CD1c-positive myeloid dendritic cell (primary cell): ENCODE results near the gene NXPE4.
"Not testable (repeated sequence)": the region's sequence is repeated elsewhere in the genome, so short reads cannot be mapped to it uniquely, and the experiment has no call there.

Experiments used
- DNase-seq: peaks from one replicate; pipeline ENCODE4 v3.0.0-alpha.2; 2016; ENCODE audit errors: extremely low spot score

NXPE4 gene

GRCh38 chr11:114595571-114595970, at the start of gene NXPE4:
Gene NXPE4 (minus strand): TSS chr11:114595786. CDS start chr11:114594759, 1,027 bp downstream.
- no peak for DNase-seq

- not testable (repeated sequence) for DNase-seq
Measured at GRCh38 chr11:114639440-114639839, 43.9 kb upstream of the NXPE4 start.

GRCh38 chr11:114631445-114631965, 35.9 kb upstream of the NXPE4 start:
- not testable (repeated sequence) for DNase-seq

- no peak for DNase-seq
Measured at GRCh38 chr11:114625294-114625693, 29.7 kb upstream of the NXPE4 start.

GRCh38 chr11:114624455-114625207, 29.0 kb upstream of the NXPE4 start:
- no peak for DNase-seq

- no peak for DNase-seq
Measured at GRCh38 chr11:114623720-114624119, 28.1 kb upstream of the NXPE4 start.

- no peak for DNase-seq
Measured at GRCh38 chr11:114622858-114623257, 27.3 kb upstream of the NXPE4 start.

GRCh38 chr11:114621950-114622809, 26.6 kb upstream of the NXPE4 start:
- no peak for DNase-seq

- DNase-seq: no peak
Measured at GRCh38 chr11:114621072-114621471, 25.5 kb upstream of the NXPE4 start.

GRCh38 chr11:114619659-114620173, 24.1 kb upstream of the NXPE4 start:
- DNase-seq: no peak

GRCh38 chr11:114618139-114618538, 22.6 kb upstream of the NXPE4 start:
- no peak for DNase-seq

GRCh38 chr11:114617157-114618124, 21.9 kb upstream of the NXPE4 start:
- DNase-seq: no peak

- DNase-seq: no peak
Measured at GRCh38 chr11:114616516-114616915, 20.9 kb upstream of the NXPE4 start.

- DNase-seq: no peak
Measured at GRCh38 chr11:114615448-114616361, 20.1 kb upstream of the NXPE4 start.

GRCh38 chr11:114614127-114614720, 18.6 kb upstream of the NXPE4 start:
- DNase-seq: no peak

- DNase-seq: not testable (repeated sequence)
Measured at GRCh38 chr11:114613094-114613493, 17.5 kb upstream of the NXPE4 start.

GRCh38 chr11:114612686-114613085, 17.1 kb upstream of the NXPE4 start:
- DNase-seq: no peak

GRCh38 chr11:114612199-114612598, 16.6 kb upstream of the NXPE4 start:
- not testable (repeated sequence) for DNase-seq
